Measurements from ENCODE around the gene REC8. TPM values are rescaled to one million over a fixed set of nuclear protein-coding genes. Genes with fewer than 3 reads are reported as not detected.
A peak's percentile ranks its signal among the peaks of the same experiment; 100 is the strongest.

REC8 gene
- total RNA-seq, 1 donor from 2014 or later: 18.5 TPM

DNA sequence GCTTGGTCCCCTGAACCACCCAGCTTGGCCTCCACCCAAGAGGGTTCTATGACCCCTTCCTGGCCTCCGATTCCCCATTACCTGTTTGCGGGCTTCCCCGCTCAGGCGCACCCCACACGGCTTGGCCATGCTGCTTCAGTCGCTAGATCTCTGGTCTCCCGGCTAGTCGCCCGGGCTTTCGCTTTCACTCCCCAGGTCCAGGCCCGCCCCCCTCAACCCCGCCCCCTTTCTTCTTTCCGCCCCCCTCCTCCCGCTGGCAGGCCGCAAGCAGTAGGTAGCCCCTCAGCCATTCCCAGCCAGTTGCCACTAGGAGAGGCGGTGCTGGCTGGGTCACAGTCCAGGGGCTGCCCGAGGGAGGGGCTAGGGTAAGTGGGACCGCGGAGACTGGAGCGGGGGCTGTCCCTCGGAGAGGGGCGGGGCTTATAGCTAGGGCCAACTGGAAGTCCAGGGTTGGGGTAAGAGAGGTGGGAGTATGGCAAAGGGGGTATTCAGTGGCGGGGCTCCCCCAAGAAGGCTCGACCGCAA is 25.4 kb upstream of the REC8 start, which contains the start of gene PSME2:
Gene PSME2, minus strand, starts transcription at position 158 of the 525 bp plus-strand sequence. Its CDS starts 29 bp downstream, at position 129.
- peaks cover 44% of the 10 kb centered on the region for H3K36me3 ChIP-seq
- no peaks in the 10 kb centered on the region for H3K27me3 ChIP-seq
- H3K4me1 ChIP-seq: peaks cover 28% of the 10 kb centered on the region
- H3K9me3 ChIP-seq: no peaks in the 10 kb centered on the region
- peak within 1 kb of the TSS; percentile 87 for H3K27ac ChIP-seq
- TF ChIP-seq, protein P1, sequence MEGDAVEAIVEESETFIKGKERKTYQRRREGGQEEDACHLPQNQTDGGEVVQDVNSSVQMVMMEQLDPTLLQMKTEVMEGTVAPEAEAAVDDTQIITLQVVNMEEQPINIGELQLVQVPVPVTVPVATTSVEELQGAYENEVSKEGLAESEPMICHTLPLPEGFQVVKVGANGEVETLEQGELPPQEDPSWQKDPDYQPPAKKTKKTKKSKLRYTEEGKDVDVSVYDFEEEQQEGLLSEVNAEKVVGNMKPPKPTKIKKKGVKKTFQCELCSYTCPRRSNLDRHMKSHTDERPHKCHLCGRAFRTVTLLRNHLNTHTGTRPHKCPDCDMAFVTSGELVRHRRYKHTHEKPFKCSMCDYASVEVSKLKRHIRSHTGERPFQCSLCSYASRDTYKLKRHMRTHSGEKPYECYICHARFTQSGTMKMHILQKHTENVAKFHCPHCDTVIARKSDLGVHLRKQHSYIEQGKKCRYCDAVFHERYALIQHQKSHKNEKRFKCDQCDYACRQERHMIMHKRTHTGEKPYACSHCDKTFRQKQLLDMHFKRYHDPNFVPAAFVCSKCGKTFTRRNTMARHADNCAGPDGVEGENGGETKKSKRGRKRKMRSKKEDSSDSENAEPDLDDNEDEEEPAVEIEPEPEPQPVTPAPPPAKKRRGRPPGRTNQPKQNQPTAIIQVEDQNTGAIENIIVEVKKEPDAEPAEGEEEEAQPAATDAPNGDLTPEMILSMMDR (IDR thresholded peaks at IDR 0.05): no peak
- H3K4me3 ChIP-seq: peak within 1 kb of the TSS; percentile 76
- intact Hi-C loops (cut with DNase I): no loop called here
- DNase-seq (peak; percentile 96), ATAC-seq (peak; percentile 86)

DNA sequence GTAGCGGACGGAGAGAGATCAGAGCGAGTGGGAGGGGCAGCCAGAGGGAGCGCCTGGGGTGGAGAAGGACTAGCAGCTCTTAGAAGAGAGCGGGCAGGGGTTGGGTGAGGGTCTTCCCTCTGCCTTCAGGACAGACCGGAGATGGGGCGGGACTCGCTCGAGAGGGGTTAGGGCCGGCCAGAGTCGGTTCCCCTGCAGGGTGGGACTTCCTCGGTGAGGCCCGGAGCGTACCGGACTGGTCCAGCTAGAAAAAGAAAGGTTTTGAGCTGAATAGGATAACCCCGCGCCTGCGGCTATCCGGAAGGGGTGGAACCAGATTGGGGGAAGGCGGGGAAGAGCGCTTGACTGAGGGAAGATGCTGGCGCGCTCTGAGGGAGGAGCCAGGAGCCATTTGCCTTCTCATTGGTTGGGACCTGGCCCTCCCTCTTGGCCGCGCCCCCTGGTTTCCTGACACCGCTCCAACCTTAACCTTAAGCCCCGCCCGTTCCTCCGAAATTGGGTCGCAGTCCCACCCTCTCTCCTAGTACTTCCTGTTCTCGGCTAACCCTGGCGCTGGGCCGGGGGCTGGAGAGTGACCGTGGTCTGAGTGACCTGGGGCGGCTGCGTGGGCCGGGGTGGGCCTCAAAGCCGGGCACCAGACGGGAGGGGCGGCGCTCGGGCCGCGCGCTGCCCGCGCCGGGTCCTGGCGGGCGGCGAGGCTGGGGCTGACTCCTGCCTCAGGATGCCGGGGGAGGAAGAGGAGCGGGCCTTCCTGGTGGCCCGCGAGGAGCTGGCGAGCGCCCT is 24.7 kb upstream of the REC8 start, which contains the start of gene RNF31:
Gene RNF31, plus strand, starts transcription at position 521 of the 783 bp plus-strand sequence. Its CDS starts 201 bp downstream, at position 722.
- Histone ChIP-seq H3K27me3 (no peaks in the 10 kb centered on the region), H3K36me3 (peaks cover 50% of the 10 kb centered on the region), H3K4me3 (peak within 1 kb of the TSS; percentile 76), H3K9me3 (no peaks in the 10 kb centered on the region), H3K4me1 (peaks cover 23% of the 10 kb centered on the region), H3K27ac (peak within 1 kb of the TSS; percentile 87)
- intact Hi-C loops (cut with DNase I): no loop called here
- DNase-seq: peak; percentile 98
- peak; percentile 94 for ATAC-seq
- TF ChIP-seq, protein P1 (IDR thresholded peaks at IDR 0.05): no peak

DNA sequence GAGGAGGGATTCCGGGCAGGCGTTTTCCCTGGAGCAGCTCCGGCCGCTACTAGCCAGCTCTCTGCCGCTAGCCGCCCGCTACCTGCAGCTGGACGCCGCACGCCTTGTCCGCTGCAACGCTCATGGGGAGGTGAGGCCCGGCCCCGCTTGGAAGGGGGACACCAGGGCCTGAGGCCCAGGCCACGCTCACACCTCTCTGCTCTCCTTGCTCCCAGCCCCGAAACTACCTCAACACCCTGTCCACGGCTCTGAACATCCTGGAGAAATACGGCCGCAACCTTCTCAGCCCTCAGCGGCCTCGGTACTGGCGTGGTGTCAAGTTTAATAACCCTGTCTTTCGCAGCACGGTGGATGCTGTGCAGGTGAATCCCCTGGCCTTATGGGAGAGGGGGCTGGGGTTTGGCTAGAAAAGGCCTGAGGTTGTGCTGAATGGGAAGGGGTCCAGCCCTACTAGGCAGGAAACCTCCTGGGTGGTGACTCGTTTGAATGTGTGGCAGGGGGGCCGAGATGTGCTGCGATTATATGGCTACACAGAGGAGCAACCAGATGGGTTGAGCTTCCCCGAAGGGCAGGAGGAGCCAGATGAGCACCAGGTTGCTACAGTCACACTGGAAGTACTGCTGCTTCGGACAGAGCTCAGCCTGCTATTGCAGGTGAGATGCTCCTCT is 24.0 kb upstream of the REC8 start:
- peaks cover 58% of the 10 kb centered on the region for H3K36me3 ChIP-seq
- H3K27me3 ChIP-seq: no peaks in the 10 kb centered on the region
- H3K4me3 ChIP-seq: peak overlapping the region; percentile 76
- intact Hi-C loops (cut with DNase I): no loop called here
- DNase-seq (no peak), ATAC-seq (no peak)
- TF ChIP-seq, protein P1 (IDR thresholded peaks at IDR 0.05): no peak
- peak overlapping the region; percentile 87 for H3K27ac ChIP-seq
- H3K9me3 ChIP-seq: no peaks in the 10 kb centered on the region
- H3K4me1 ChIP-seq: peaks cover 22% of the 10 kb centered on the region

DNA sequence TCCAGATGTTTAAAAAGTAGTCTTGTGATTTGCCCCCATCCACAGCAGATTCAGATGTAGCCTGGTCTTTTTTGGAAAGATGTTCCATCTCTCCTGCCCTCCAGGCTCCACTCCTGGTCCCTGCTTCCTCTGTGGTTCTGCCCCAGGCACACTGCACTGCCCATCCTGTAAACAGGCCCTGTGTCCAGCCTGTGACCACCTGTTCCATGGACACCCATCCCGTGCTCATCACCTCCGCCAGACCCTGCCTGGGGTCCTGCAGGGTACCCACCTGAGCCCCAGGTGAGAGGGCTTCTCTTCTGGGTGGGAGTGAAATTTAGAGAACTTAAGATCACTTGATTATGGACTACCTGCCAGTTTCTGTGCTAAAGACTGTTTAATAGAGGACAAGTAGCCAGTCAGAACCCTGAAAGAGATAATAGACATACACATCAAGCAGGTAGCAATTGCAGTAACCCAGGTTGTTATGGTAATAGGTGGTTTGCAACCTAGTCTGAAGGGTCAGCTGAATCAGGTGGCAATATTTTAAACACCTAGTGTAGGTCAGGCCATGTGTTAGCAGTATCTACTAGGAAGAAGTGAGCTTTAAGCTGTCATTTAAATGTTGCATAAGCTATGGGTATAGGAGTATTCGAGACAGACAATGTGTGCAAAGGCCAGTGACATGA is 22.4 kb upstream of the REC8 start:
- Histone ChIP-seq H3K4me3 (no peak overlapping the region), H3K9me3 (no peaks in the 10 kb centered on the region), H3K36me3 (peaks cover 58% of the 10 kb centered on the region), H3K27me3 (no peaks in the 10 kb centered on the region), H3K4me1 (peaks cover 22% of the 10 kb centered on the region), H3K27ac (no peak overlapping the region)
- ATAC-seq (no peak), DNase-seq (no peak)
- intact Hi-C loops (cut with DNase I): no loop called here
- TF ChIP-seq, protein P1 (IDR thresholded peaks at IDR 0.05): no peak

DNA sequence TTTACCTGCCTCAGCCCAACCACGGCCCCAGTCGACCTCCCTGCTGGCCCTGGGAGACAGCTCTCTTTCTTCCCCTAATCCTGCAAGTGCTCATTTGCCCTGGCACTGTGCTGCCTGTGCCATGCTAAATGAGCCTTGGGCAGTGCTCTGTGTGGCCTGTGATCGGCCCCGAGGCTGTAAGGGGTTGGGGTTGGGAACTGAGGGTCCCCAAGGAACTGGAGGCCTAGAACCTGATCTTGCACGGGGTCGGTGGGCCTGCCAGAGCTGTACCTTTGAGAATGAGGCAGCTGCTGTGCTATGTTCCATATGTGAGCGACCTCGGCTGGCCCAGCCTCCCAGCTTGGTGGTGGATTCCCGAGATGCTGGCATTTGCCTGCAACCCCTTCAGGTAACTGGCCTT is 21.8 kb upstream of the REC8 start:
- Histone ChIP-seq H3K4me3 (no peak overlapping the region), H3K36me3 (peaks cover 64% of the 10 kb centered on the region), H3K27ac (no peak overlapping the region), H3K4me1 (peaks cover 22% of the 10 kb centered on the region), H3K9me3 (no peaks in the 10 kb centered on the region), H3K27me3 (no peaks in the 10 kb centered on the region)
- DNase-seq: no peak
- TF ChIP-seq, protein P1 (IDR thresholded peaks at IDR 0.05): no peak
- intact Hi-C loops (cut with DNase I): no loop called here
- ATAC-seq: no peak

Data from upper lobe of right lung (tissue), 1 donor.